HG03565 (cell line): ENCODE results near the gene EPHA7.

Experiments
- ATAC-seq: cut with Tn5 transposase; IDR thresholded peaks from one replicate; pipeline ENCODE4 v1.9.1; 2021; ENCODE audit warnings: mild to moderate bottlenecking, moderate library complexity; ENCODE audit not compliant: unreplicated experiment

EPHA7 gene

GRCh38 chr6:93419304-93420162 is at the start of gene EPHA7:
EPHA7 (minus strand) TSS chr6:93419559; CDS start chr6:93419341, 218 bp downstream.
- peak; percentile 85 for ATAC-seq

- no peak for ATAC-seq
Observed at GRCh38 chr6:93468291-93468690, 48.9 kb upstream of the EPHA7 start.

GRCh38 chr6:93454533-93454932 is 35.2 kb upstream of the EPHA7 start:
- no peak for ATAC-seq

- ATAC-seq: peak; percentile 96
Observed at GRCh38 chr6:93453956-93454355, 34.6 kb upstream of the EPHA7 start.

- ATAC-seq: no peak
Observed at GRCh38 chr6:93447874-93448273, 28.5 kb upstream of the EPHA7 start.

- no peak for ATAC-seq
Observed at GRCh38 chr6:93437491-93437890, 18.1 kb upstream of the EPHA7 start.

GRCh38 chr6:93433592-93433991 is 14.2 kb upstream of the EPHA7 start:
- ATAC-seq: no peak

GRCh38 chr6:93424303-93425064 is 5.1 kb upstream of the EPHA7 start:
- ATAC-seq: no peak

- ATAC-seq: peak; percentile 47
Observed at GRCh38 chr6:93423542-93423941, 4.2 kb upstream of the EPHA7 start.

GRCh38 chr6:93420163-93420795 is 920 bp upstream of the EPHA7 start:
- no peak for ATAC-seq

GRCh38 chr6:93418408-93419303 is 703 bp downstream of the EPHA7 start:
- ATAC-seq: no peak

GRCh38 chr6:93418033-93418407 is 1.3 kb downstream of the EPHA7 start:
- no peak for ATAC-seq

- no peak for ATAC-seq
Observed at GRCh38 chr6:93417421-93418013, 1.8 kb downstream of the EPHA7 start.

GRCh38 chr6:93416571-93417420 is 2.6 kb downstream of the EPHA7 start:
- no peak for ATAC-seq

- ATAC-seq: no peak
Observed at GRCh38 chr6:93413190-93413589, 6.2 kb downstream of the EPHA7 start.

GRCh38 chr6:93412452-93412851 is 6.9 kb downstream of the EPHA7 start:
- no peak for ATAC-seq

GRCh38 chr6:93407186-93407585 is 12.2 kb downstream of the EPHA7 start:
- ATAC-seq: no peak

GRCh38 chr6:93403390-93403789 is 16.0 kb downstream of the EPHA7 start:
- ATAC-seq: no peak

- no peak for ATAC-seq
Observed at GRCh38 chr6:93398723-93399122, 20.6 kb downstream of the EPHA7 start.
